Keratinocyte (primary cell): ENCODE measurements around the gene PNKD. TPM values are rescaled to one million over a fixed set of nuclear protein-coding genes. Genes with fewer than 3 reads are reported as not detected.

Source experiments
- DNase-seq: peaks from one replicate; pipeline ENCODE4 v3.0.0-alpha.2; 2011; ENCODE audit warnings: low read depth, missing footprints, low spot score
- FAIRE-seq: peaks from 2 replicates; lab custom pipeline; 2011; peaks lifted over from hg19 to GRCh38; lab: Jason Lieb, UNC
- H2AFZ ChIP-seq: 2 replicates; pipeline ENCODE4 v1.6.0; 2012; ENCODE audit warnings: low read length, control low read depth, inconsistent platforms; ENCODE audit not compliant: control insufficient read depth
- H3K27ac ChIP-seq: 2 replicates; pipeline ENCODE4 v1.5.1; 2011; ENCODE audit warnings: low read length; ENCODE audit not compliant: control insufficient read depth, insufficient read depth
- H3K27me3 ChIP-seq: 3 replicates; pipeline ENCODE4 v1.6.0; 2011; ENCODE audit warnings: low read length; ENCODE audit not compliant: control insufficient read depth, insufficient read depth; ENCODE audit errors: extremely low read depth
- H3K36me3 ChIP-seq, 2 experiments: 2 replicates in 1 of 2; 3 replicates in 1 of 2; pipeline ENCODE4 v1.5.1; 2011; ENCODE audit warnings: low read length in 2 of 2, mild to moderate bottlenecking in 1 of 2; ENCODE audit not compliant: control insufficient read depth in 2 of 2, insufficient read depth in 2 of 2; ENCODE audit errors: extremely low read depth in 1 of 2
- H3K4me1 ChIP-seq: 3 replicates; pipeline ENCODE4 v1.5.1; 2011; ENCODE audit warnings: low read length; ENCODE audit not compliant: control insufficient read depth, insufficient read depth; ENCODE audit errors: extremely low read depth
- H3K4me2 ChIP-seq: 3 replicates; pipeline ENCODE4 v1.6.0; 2011; ENCODE audit warnings: low read depth, low read length; ENCODE audit not compliant: control insufficient read depth, insufficient read depth; ENCODE audit errors: extremely low read depth
- H3K4me3 ChIP-seq, 3 experiments: fragments of 200-600 bp in 1 of 3; sonication (generic) in 1 of 3; 2 replicates in 2 of 3; 3 replicates in 1 of 3; pipeline ENCODE4 v1.5.1; 2011 to 2016; ENCODE audit warnings: low read length in 3 of 3, mild to moderate bottlenecking in 3 of 3, control low read depth in 2 of 3, inconsistent platforms in 1 of 3, low read depth in 1 of 3, mixed read lengths in 1 of 3, mixed run types in 1 of 3, moderate library complexity in 1 of 3; ENCODE audit not compliant: control insufficient read depth in 2 of 3, insufficient read depth in 2 of 3; ENCODE audit errors: extremely low read depth in 1 of 3
- H3K79me2 ChIP-seq: 2 replicates; pipeline ENCODE4 v1.6.0; 2012; ENCODE audit warnings: low read length; ENCODE audit not compliant: control insufficient read depth, insufficient read depth
- H3K9ac ChIP-seq: 3 replicates; pipeline ENCODE4 v1.6.0; 2011; ENCODE audit warnings: low read length; ENCODE audit not compliant: control insufficient read depth, insufficient read depth; ENCODE audit errors: extremely low read depth
- H3K9me1 ChIP-seq: 3 replicates; pipeline ENCODE4 v1.6.0; 2011; ENCODE audit warnings: low read length; ENCODE audit not compliant: control insufficient read depth, insufficient read depth; ENCODE audit errors: extremely low read depth
- H3K9me3 ChIP-seq: 2 replicates; pipeline ENCODE4 v1.5.1; 2012; ENCODE audit warnings: low read depth, low read length; ENCODE audit not compliant: control insufficient read depth
- H4K20me1 ChIP-seq: 3 replicates; pipeline ENCODE4 v1.6.0; 2011; ENCODE audit warnings: low read length; ENCODE audit not compliant: control insufficient read depth, insufficient read depth; ENCODE audit errors: extremely low read depth
- CTCF ChIP-seq, 3 experiments: IDR thresholded peaks in 1 of 3; conservative IDR thresholded peaks in 1 of 3; optimal IDR thresholded peaks in 1 of 3; 2 replicates in 2 of 3; 3 replicates in 1 of 3; pipeline versions ENCODE3 to v1.5.1; 2011; ENCODE audit warnings: low read length in 3 of 3, mild to moderate bottlenecking in 3 of 3, moderate library complexity in 2 of 3, control low read depth in 1 of 3, inconsistent platforms in 1 of 3; ENCODE audit not compliant: insufficient read depth in 2 of 3; ENCODE audit errors: extremely low read depth in 1 of 3
- EZH2 ChIP-seq: IDR thresholded peaks from one replicate; pipeline ENCODE4 v1.6.1; 2012; ENCODE audit warnings: inconsistent platforms, mild to moderate bottlenecking, low read length, moderate library complexity
- dilution Hi-C: fragments of 300-500 bp; cut with MboI; formaldehyde crosslinking; loops from one replicate; pipeline ENCODE4 v1.7.0; 2020; ENCODE audit warnings: low sequenced_read_pairs; ENCODE audit not compliant: extremely low pct_ligation_motif_present
- polyA plus RNA-seq, 5 experiments: library from polyadenylated mRNA; depleted of rRNA in 3 of 5; stranded (reverse) in 3 of 5; stranded (forward) in 1 of 5; unstranded in 1 of 5; fragments of >200 nt; gene quantifications; 1 replicate in 1 of 5; 2 replicates in 3 of 5; 3 replicates in 1 of 5; pipeline versions ENCODE4 v1.2.1 to v1.2.3, GENCODE V29; 2011 to 2012; ENCODE audit warnings: missing spikeins in 2 of 5, low read depth in 1 of 5, low replicate concordance in 1 of 5

The PNKD gene
- polyA plus RNA-seq, 1 donor (not counting 4 experiments of a cell fraction or from before 2014, with no cell fraction given) = 22.8 TPM

DNA sequence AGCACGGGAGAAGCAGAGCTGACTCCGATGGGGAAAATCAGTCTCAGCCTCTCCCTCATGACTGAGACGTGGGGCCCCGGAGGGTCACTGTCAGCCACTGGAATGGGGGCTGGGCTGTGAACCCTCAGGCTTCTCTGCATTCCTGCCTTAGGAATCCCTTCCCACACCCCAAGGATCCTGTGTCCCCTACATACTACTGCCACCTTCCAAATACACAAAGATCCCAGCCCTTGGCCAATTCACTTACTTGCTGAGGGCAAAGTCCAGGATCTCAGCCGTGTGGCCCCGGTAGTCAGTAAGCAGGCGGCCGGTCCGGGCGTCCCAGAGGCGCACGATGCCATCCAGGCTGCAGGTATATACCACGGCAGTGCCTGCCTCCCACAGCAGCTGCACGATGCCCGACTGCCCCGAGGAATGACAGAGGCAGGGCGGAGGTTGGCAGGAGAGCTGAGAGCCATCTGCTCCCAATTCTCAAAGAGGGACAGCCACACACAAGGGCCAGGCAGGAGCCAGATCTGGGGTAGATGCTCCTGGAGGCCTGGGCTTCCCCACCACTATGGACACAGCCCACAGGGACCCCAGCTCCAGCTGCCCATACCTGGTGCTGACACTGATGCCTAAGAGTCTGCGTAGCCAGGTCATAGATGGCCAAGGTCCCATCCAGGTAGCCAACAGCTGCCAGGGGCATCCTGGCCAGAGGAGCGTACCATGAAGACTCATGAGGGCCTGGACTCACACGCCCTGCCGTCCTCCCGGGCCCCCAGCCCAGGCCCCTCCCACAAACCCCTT, 5.4 kb upstream of the PNKD start:
- no peak for DNase-seq
- dilution Hi-C loops = no loop called here
- no peak for TF ChIP-seq CTCF (optimal IDR thresholded peaks at IDR 0.05 in 1 of 3, IDR thresholded peaks at IDR 0.05 in 1 of 3, conservative IDR thresholded peaks at IDR 0.05 in 1 of 3; ENCODE audit: extremely low read depth in 1 of 3, insufficient read depth in 2 of 3, low read length in 3 of 3)
- TF ChIP-seq EZH2 = no peak
- no peak overlapping the region for H3K4me2 ChIP-seq
- no peaks in the 10 kb centered on the region for H4K20me1 ChIP-seq
- no peaks in the 10 kb centered on the region for H3K27me3 ChIP-seq
- peaks cover 4% of the 10 kb centered on the region for H3K4me1 ChIP-seq
- peaks cover 14% of the 10 kb centered on the region for H3K79me2 ChIP-seq
- no peak overlapping the region for H3K9ac ChIP-seq
- peaks cover 29 to 31% of the 10 kb centered on the region in 2 experiments for H3K36me3 ChIP-seq
- FAIRE-seq = no peak
- no peak overlapping the region for H3K4me3 ChIP-seq
- peaks cover 2% of the 10 kb centered on the region for H3K9me1 ChIP-seq
- no peak overlapping the region for H3K27ac ChIP-seq
- no peak overlapping the region for H2AFZ ChIP-seq
- H3K9me3 ChIP-seq = no peaks in the 10 kb centered on the region

DNA sequence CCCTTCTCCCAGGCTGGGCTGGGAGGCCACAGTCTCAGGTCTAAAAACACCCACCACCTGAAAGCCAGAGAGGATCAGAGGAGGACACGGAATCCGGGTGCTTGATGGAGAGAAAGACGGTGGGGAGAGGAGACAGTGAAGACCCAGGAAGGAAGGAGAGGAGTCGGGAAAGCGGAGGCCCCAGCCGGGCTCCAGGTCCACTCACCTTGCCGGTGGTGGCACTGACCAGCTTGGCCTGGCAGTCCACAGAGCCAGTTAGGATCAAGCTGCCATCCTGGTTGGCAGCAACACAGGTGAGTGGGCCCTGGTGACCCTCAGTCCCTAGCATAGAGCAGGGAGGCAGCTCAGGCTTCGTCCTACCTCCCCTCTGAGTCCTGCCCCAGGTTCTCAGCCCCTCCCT, 4.7 kb upstream of the PNKD start:
- Histone ChIP-seq H3K36me3 (peaks cover 29 to 31% of the 10 kb centered on the region in 2 experiments), H3K27ac (no peak overlapping the region), H2AFZ (no peak overlapping the region), H3K4me2 (no peak overlapping the region), H3K27me3 (no peaks in the 10 kb centered on the region), H3K9ac (no peak overlapping the region), H3K79me2 (peaks cover 14% of the 10 kb centered on the region), H3K4me3 (no peak overlapping the region), H3K9me1 (peaks cover 2% of the 10 kb centered on the region), H3K4me1 (peaks cover 4% of the 10 kb centered on the region), H3K9me3 (no peaks in the 10 kb centered on the region), H4K20me1 (no peaks in the 10 kb centered on the region)
- dilution Hi-C loops = no loop called here
- TF ChIP-seq EZH2 = no peak
- TF ChIP-seq CTCF (optimal IDR thresholded peaks at IDR 0.05 in 1 of 3, IDR thresholded peaks at IDR 0.05 in 1 of 3, conservative IDR thresholded peaks at IDR 0.05 in 1 of 3; ENCODE audit: extremely low read depth in 1 of 3, insufficient read depth in 2 of 3, low read length in 3 of 3) = no peak
- DNase-seq = no peak
- FAIRE-seq = no peak
